ENCODE data around the gene PTPRM.
"Not testable (repeated sequence)": the region's sequence is repeated elsewhere in the genome, so short reads cannot be mapped to it uniquely, and the experiment has no call there.

DNA sequence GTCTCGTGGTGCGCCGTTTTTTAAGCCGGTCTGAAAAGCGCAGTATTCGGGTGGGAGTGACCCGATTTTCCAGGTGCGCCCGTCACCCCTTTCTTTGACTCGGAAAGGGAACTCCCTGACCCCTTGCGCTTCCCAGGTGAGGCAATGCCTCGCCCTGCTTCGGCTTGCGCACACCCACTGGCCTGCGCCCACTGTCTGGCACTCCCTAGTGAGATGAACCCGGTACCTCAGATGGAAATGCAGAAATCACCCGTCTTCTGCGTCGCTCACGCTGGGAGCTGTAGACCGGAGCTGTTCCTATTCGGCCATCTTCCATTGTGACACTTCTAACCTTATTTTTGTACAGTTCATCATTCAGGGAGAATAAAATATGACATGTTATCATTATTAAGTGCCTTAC, 496.0 kb downstream of the PTPRM start:
- TF ChIP-seq CTCF (IDR thresholded peaks at IDR 0.05; ENCODE audit: extremely low read depth in 1 of 2, insufficient read depth in 1 of 2, low read depth in 1 of 2, low read length in 2 of 2); POLR2A (IDR thresholded peaks at IDR 0.05; ENCODE audit: low read depth, low read length); MAX (IDR thresholded peaks at IDR 0.05; ENCODE audit: insufficient read depth, insufficient read length); EZH2 (IDR thresholded peaks at IDR 0.05; ENCODE audit: borderline replicate concordance, low read depth, low read length, severe bottlenecking); POLR2AphosphoS5 (IDR thresholded peaks at IDR 0.05; ENCODE audit: insufficient read depth, low read depth, low read length); MYC (IDR thresholded peaks at IDR 0.05; ENCODE audit: low read depth, low read length): not testable (repeated sequence)

Measured in endothelial cell of umbilical vein (primary cell).